GM12872 (cell line): ENCODE measurements around the gene CDRT15.

Experiments
- TF ChIP-seq, protein P1 (sequence below): IDR thresholded peaks from 3 replicates; pipeline ENCODE4 v1.5.1; 2011; ENCODE audit warnings: low read depth, mild to moderate bottlenecking, low read length, moderate library complexity; ENCODE audit not compliant: insufficient read depth

The CDRT15 gene

DNA sequence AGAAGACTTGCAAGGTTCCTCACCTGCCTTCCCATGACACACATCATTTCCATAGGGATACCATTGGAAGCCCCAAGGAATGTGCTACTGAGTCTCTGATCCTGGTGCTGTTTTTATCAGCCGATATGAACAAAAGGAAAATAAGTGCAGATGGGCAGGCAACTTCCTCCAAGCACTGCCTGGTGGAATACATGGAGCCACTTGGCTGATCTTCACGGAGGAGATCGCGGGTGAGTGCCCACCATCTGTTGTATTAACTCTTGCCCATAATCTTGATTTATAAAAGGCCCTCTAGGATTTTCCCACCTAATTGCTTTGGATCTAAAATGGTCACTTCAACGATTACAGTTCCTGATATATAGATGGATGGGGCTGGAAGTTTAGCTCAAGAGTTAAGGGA lies 24.7 kb upstream of the CDRT15 start:
- TF ChIP-seq, protein P1, sequence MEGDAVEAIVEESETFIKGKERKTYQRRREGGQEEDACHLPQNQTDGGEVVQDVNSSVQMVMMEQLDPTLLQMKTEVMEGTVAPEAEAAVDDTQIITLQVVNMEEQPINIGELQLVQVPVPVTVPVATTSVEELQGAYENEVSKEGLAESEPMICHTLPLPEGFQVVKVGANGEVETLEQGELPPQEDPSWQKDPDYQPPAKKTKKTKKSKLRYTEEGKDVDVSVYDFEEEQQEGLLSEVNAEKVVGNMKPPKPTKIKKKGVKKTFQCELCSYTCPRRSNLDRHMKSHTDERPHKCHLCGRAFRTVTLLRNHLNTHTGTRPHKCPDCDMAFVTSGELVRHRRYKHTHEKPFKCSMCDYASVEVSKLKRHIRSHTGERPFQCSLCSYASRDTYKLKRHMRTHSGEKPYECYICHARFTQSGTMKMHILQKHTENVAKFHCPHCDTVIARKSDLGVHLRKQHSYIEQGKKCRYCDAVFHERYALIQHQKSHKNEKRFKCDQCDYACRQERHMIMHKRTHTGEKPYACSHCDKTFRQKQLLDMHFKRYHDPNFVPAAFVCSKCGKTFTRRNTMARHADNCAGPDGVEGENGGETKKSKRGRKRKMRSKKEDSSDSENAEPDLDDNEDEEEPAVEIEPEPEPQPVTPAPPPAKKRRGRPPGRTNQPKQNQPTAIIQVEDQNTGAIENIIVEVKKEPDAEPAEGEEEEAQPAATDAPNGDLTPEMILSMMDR, result no peak

- TF ChIP-seq, protein P1, result no peak
Measured at GRCh38 chr17:14245629-14246028, 9.0 kb upstream of the CDRT15 start.

DNA sequence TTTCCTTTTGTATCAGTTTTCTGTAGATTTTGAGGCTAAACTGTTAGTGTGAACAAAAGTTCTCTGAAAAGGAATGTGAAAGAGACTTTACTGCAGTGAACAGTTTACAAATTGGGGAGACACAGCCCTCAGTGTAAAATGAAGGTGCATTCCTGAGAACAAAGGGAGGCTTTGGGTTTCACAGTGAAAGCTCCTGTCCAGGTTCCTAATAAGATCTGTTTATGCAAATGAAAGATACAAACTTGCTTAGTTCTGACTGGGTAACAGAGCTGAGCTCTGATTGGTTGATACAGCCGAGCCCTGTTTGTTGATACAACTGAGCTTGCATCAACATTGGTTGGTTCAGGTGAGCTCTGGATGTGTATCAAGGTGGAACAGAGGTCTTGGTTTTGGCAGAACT lies 8.3 kb upstream of the CDRT15 start:
- TF ChIP-seq, protein P1, result no peak

GRCh38 chr17:14228903-14229302 lies 7.8 kb downstream of the CDRT15 start:
- TF ChIP-seq, protein P1, result no peak

DNA sequence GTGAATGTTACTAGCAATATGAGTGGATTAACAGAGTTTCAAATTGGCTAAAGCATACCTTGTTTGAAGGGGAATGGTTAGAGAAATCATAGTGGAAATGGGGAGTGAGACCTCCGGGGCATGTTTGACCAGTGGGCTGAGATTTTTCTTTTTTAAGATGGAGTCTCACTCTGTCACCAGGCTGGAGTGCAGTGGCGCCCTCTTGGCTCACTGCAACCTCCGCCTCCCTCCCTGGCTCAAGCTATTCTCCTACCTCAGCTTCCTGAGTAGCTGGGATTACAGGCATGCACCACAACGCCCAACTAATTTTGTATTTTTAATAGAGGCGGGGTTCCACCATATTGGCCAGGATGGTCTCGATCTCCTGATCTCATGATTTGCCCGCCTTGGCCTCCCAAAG lies 9.6 kb downstream of the CDRT15 start:
- TF ChIP-seq, protein P1, result no peak

GRCh38 chr17:14225254-14225980 lies 11.2 kb downstream of the CDRT15 start:
- TF ChIP-seq, protein P1, result no peak

- TF ChIP-seq, protein P1, result no peak
Measured at GRCh38 chr17:14222611-14223010, 14.1 kb downstream of the CDRT15 start.
